Measurements from ENCODE around the gene NOL12. TPM values are rescaled to one million over a fixed set of nuclear protein-coding genes. Genes with fewer than 3 reads are reported as not detected.
"Not testable (repeated sequence)": the region's sequence is repeated elsewhere in the genome, so short reads cannot be mapped to it uniquely, and the experiment has no call there.

Gene NOL12
- total RNA-seq, 1 donor from 2014 or later = 11.5 TPM

- no peak for DNase-seq (ENCODE audit: low read depth)
These were observed 25.3 kb downstream of the NOL12 start for GRCh38 chr22:37711490-37711889.

GRCh38 chr22:37713761-37714160 is 27.6 kb downstream of the NOL12 start:
- no peak for DNase-seq (ENCODE audit: low read depth)

- no peak for DNase-seq (ENCODE audit: low read depth)
These were observed 28.5 kb downstream of the NOL12 start for GRCh38 chr22:37714634-37715033.

- no peak for DNase-seq (ENCODE audit: low read depth)
These were observed 29.6 kb downstream of the NOL12 start for GRCh38 chr22:37715760-37716159.

GRCh38 chr22:37716708-37717107 is 30.6 kb downstream of the NOL12 start:
- peak; percentile 21 for DNase-seq (ENCODE audit: low read depth)

GRCh38 chr22:37717235-37717634 is 31.1 kb downstream of the NOL12 start:
- DNase-seq (ENCODE audit: low read depth) = not testable (repeated sequence)

GRCh38 chr22:37717746-37718305 is 31.7 kb downstream of the NOL12 start:
- not testable (repeated sequence) for DNase-seq (ENCODE audit: low read depth)

GRCh38 chr22:37725551-37726240 is 39.6 kb downstream of the NOL12 start:
- no peak for DNase-seq (ENCODE audit: low read depth)

- peak; percentile 23 for DNase-seq (ENCODE audit: low read depth)
These were observed 40.2 kb downstream of the NOL12 start for GRCh38 chr22:37726241-37726887.

- DNase-seq (ENCODE audit: low read depth) = no peak
These were observed 42.5 kb downstream of the NOL12 start for GRCh38 chr22:37728620-37729019.

- DNase-seq (ENCODE audit: low read depth) = no peak
These were observed 45.8 kb downstream of the NOL12 start for GRCh38 chr22:37731804-37732471.

- no peak for DNase-seq (ENCODE audit: low read depth)
These were observed 46.8 kb downstream of the NOL12 start for GRCh38 chr22:37732699-37733607.

- DNase-seq (ENCODE audit: low read depth) = no peak
These were observed 47.7 kb downstream of the NOL12 start for GRCh38 chr22:37733625-37734401.

- DNase-seq (ENCODE audit: low read depth) = no peak
These were observed 48.2 kb downstream of the NOL12 start for GRCh38 chr22:37734402-37734700.

GRCh38 chr22:37734964-37735451 is 48.9 kb downstream of the NOL12 start:
- DNase-seq (ENCODE audit: low read depth) = peak; percentile 44

GRCh38 chr22:37739035-37739434 is 52.9 kb downstream of the NOL12 start:
- no peak for DNase-seq (ENCODE audit: low read depth)

GRCh38 chr22:37739611-37740049 is 53.5 kb downstream of the NOL12 start:
- DNase-seq (ENCODE audit: low read depth) = no peak

- DNase-seq (ENCODE audit: low read depth) = no peak
These were observed 54.5 kb downstream of the NOL12 start for GRCh38 chr22:37740455-37741311.

- DNase-seq (ENCODE audit: low read depth) = peak; percentile 60
These were observed 55.2 kb downstream of the NOL12 start for GRCh38 chr22:37741312-37741795.

Data from myocyte (in vitro differentiated cells).